ENCODE measurements around the gene EML6. TPM values are rescaled to one million over a fixed set of nuclear protein-coding genes. Genes with fewer than 3 reads are reported as not detected.

The EML6 gene
- total RNA-seq, 3 donors from 2014 or later (not counting 1 experiment from before 2014, with no cell fraction given), result 1.7 to 3.2 (median 2.4) TPM

- no peaks in the 10 kb centered on the region for H3K4me1 ChIP-seq (ENCODE audit: control insufficient read depth, insufficient read depth, low read length)
- H3K4me3 ChIP-seq (ENCODE audit: low read length), result no peak overlapping the region
- ATAC-seq, result no peak
- H3K36me3 ChIP-seq (ENCODE audit: control insufficient read depth, insufficient read depth, low read length), result no peaks in the 10 kb centered on the region
- H3K27ac Mint-ChIP-seq, result no peak overlapping the region
- intact Hi-C loops (cut with micrococcal nuclease), result no loop called here
- H3K4me3 Mint-ChIP-seq, result no peak overlapping the region
- no peak overlapping the region for H3K27ac ChIP-seq (ENCODE audit: low read length)
- no peaks in the 10 kb centered on the region for H3K9me3 ChIP-seq (ENCODE audit: control insufficient read depth, insufficient read depth, low read length)
- 92% methylated on average over 2 of the region's 3 CpGs for WGBS (ENCODE audit: insufficient coverage)
- TF ChIP-seq CTCF (IDR thresholded peaks at IDR 0.05), result no peak
- no peak for DNase-seq
- H3K9me3 Mint-ChIP-seq, result no peaks in the 10 kb centered on the region
- peaks cover 17 to 23% of the 10 kb centered on the region in 2 donors for H3K27me3 Mint-ChIP-seq (ENCODE audit: low read depth in 2 of 2)
- H3K27me3 ChIP-seq (ENCODE audit: control insufficient read depth, insufficient read depth, low read length), result no peaks in the 10 kb centered on the region
- H3K36me3 Mint-ChIP-seq, result no peaks in the 10 kb centered on the region
- no peaks in the 10 kb centered on the region for H3K4me1 Mint-ChIP-seq
Measured at GRCh38 chr2:54810246-54810645, 86.8 kb downstream of the EML6 start.

- no peak for TF ChIP-seq CTCF (IDR thresholded peaks at IDR 0.05)
- H3K27ac Mint-ChIP-seq, result no peak overlapping the region
- peaks cover 14% of the 10 kb centered on the region in 2 donors for H3K27me3 Mint-ChIP-seq (ENCODE audit: low read depth in 2 of 2)
- no peak overlapping the region for H3K4me3 ChIP-seq (ENCODE audit: low read length)
- WGBS (ENCODE audit: insufficient coverage), result 100% methylated on average over 1 of the region's 1 CpG
- H3K36me3 ChIP-seq (ENCODE audit: control insufficient read depth, insufficient read depth, low read length), result no peaks in the 10 kb centered on the region
- no peak for ATAC-seq
- H3K27me3 ChIP-seq (ENCODE audit: control insufficient read depth, insufficient read depth, low read length), result no peaks in the 10 kb centered on the region
- H3K9me3 Mint-ChIP-seq, result no peaks in the 10 kb centered on the region
- no peak overlapping the region for H3K4me3 Mint-ChIP-seq
- H3K27ac ChIP-seq (ENCODE audit: low read length), result no peak overlapping the region
- no peaks in the 10 kb centered on the region for H3K36me3 Mint-ChIP-seq
- DNase-seq, result no peak
- H3K4me1 Mint-ChIP-seq, result no peaks in the 10 kb centered on the region
- no peaks in the 10 kb centered on the region for H3K9me3 ChIP-seq (ENCODE audit: control insufficient read depth, insufficient read depth, low read length)
- intact Hi-C loops (cut with micrococcal nuclease), result no loop called here
- no peaks in the 10 kb centered on the region for H3K4me1 ChIP-seq (ENCODE audit: control insufficient read depth, insufficient read depth, low read length)
Measured at GRCh38 chr2:54813584-54813983, 90.1 kb downstream of the EML6 start.

GRCh38 chr2:54814389-54815147 is 91.1 kb downstream of the EML6 start:
- no peak overlapping the region for H3K4me3 Mint-ChIP-seq
- TF ChIP-seq CTCF (IDR thresholded peaks at IDR 0.05), result no peak
- H3K27ac Mint-ChIP-seq, result no peak overlapping the region
- intact Hi-C loops (cut with micrococcal nuclease), result no loop called here
- ATAC-seq (no peak), DNase-seq (no peak)
- H3K4me1 Mint-ChIP-seq, result no peaks in the 10 kb centered on the region
- H3K9me3 Mint-ChIP-seq, result no peaks in the 10 kb centered on the region
- no peak overlapping the region for H3K27ac ChIP-seq (ENCODE audit: low read length)
- peaks cover 6 to 12% of the 10 kb centered on the region in 2 donors for H3K27me3 Mint-ChIP-seq (ENCODE audit: low read depth in 2 of 2)
- H3K4me3 ChIP-seq (ENCODE audit: low read length), result no peak overlapping the region
- WGBS (ENCODE audit: insufficient coverage), result 92% methylated on average over 8 of the region's 9 CpGs
- H3K36me3 ChIP-seq (ENCODE audit: control insufficient read depth, insufficient read depth, low read length), result no peaks in the 10 kb centered on the region
- H3K9me3 ChIP-seq (ENCODE audit: control insufficient read depth, insufficient read depth, low read length), result no peaks in the 10 kb centered on the region
- no peaks in the 10 kb centered on the region for H3K27me3 ChIP-seq (ENCODE audit: control insufficient read depth, insufficient read depth, low read length)
- H3K4me1 ChIP-seq (ENCODE audit: control insufficient read depth, insufficient read depth, low read length), result no peaks in the 10 kb centered on the region
- no peaks in the 10 kb centered on the region for H3K36me3 Mint-ChIP-seq

DNA sequence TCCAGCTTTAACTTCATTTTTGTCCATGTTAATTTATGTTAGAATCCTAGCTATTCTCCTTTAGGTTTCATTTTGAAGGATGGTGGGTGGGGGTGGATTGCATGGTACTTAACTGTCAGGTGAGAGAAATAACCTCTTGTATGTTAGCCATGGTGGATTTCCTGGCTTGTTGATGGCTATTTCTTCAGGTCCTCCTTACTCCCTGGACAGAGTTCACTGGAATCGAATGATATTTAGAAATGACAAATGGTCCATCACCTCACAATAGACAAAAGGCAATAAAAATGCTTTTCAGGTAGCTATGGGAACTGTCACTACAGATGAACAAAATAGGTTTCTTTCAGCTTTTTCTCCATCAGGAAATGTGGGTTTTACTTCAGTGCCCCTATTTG is 91.7 kb downstream of the EML6 start:
- Histone ChIP-seq H3K36me3 (ENCODE audit: control insufficient read depth, insufficient read depth, low read length) (no peaks in the 10 kb centered on the region), H3K9me3 (ENCODE audit: control insufficient read depth, insufficient read depth, low read length) (no peaks in the 10 kb centered on the region), H3K4me1 (ENCODE audit: control insufficient read depth, insufficient read depth, low read length) (no peaks in the 10 kb centered on the region), H3K27ac (ENCODE audit: low read length) (no peak overlapping the region), H3K27me3 (ENCODE audit: control insufficient read depth, insufficient read depth, low read length) (no peaks in the 10 kb centered on the region), H3K4me3 (ENCODE audit: low read length) (no peak overlapping the region)
- no peak overlapping the region for H3K4me3 Mint-ChIP-seq
- peaks cover under 1 to 12% of the 10 kb centered on the region in 2 donors for H3K27me3 Mint-ChIP-seq (ENCODE audit: low read depth in 2 of 2)
- TF ChIP-seq CTCF (IDR thresholded peaks at IDR 0.05), result no peak
- intact Hi-C loops (cut with micrococcal nuclease), result no loop called here
- no peaks in the 10 kb centered on the region for H3K9me3 Mint-ChIP-seq
- H3K4me1 Mint-ChIP-seq, result no peaks in the 10 kb centered on the region
- WGBS (ENCODE audit: insufficient coverage), result 100% methylated on average over 1 of the region's 1 CpG
- H3K36me3 Mint-ChIP-seq, result no peaks in the 10 kb centered on the region
- ATAC-seq (no peak), DNase-seq (no peak)
- no peak overlapping the region for H3K27ac Mint-ChIP-seq
